HEK293 (cell line): ENCODE measurements around the gene MTHFSD.

Source experiments
- GLI4 ChIP-seq: fragments of 450-650 bp; formaldehyde crosslinking; IDR thresholded peaks from 2 replicates; pipeline ENCODE4 v1.5.1; 2016; ENCODE audit warnings: missing biosample characterization, missing genetic modification characterization
- HOXA7 ChIP-seq: sonication (generic); formaldehyde crosslinking; IDR thresholded peaks from 2 replicates; pipeline ENCODE4 v1.8.1; 2022; ENCODE audit warnings: missing genetic modification reagents, borderline replicate concordance
- KLF10 ChIP-seq: fragments of 450-650 bp; IDR thresholded peaks from 2 replicates; pipeline ENCODE4 v1.5.1; 2018; ENCODE audit warnings: missing biosample characterization, mild to moderate bottlenecking, missing genetic modification characterization
- PRDM1 ChIP-seq: fragments of 450-650 bp; formaldehyde crosslinking; IDR thresholded peaks from 2 replicates; pipeline ENCODE4; 2016; ENCODE audit warnings: missing biosample characterization, missing genetic modification characterization
- YY2 ChIP-seq: fragments of 450-650 bp; formaldehyde crosslinking; IDR thresholded peaks from 2 replicates; pipeline ENCODE4 v1.5.1; 2016; ENCODE audit warnings: missing biosample characterization, missing genetic modification characterization
- ZBTB17 ChIP-seq: fragments of 450-650 bp; formaldehyde crosslinking; IDR thresholded peaks from 2 replicates; pipeline ENCODE4 v1.5.1; 2016; ENCODE audit warnings: missing biosample characterization, missing genetic modification characterization
- ZNF112 ChIP-seq: fragments of 450-650 bp; formaldehyde crosslinking; IDR thresholded peaks from 2 replicates; pipeline ENCODE4 v1.5.0; 2017; ENCODE audit warnings: missing biosample characterization, missing genetic modification characterization
- ZNF132 ChIP-seq: fragments of 450-650 bp; formaldehyde crosslinking; IDR thresholded peaks from 2 replicates; pipeline ENCODE4 v1.5.1; 2017; ENCODE audit warnings: missing biosample characterization, missing genetic modification characterization, borderline replicate concordance
- ZNF133 ChIP-seq: fragments of 450-650 bp; formaldehyde crosslinking; IDR thresholded peaks from 2 replicates; pipeline ENCODE4 v1.5.1; 2016; ENCODE audit warnings: missing biosample characterization, missing genetic modification characterization
- ZNF169 ChIP-seq: fragments of 450-650 bp; formaldehyde crosslinking; IDR thresholded peaks from 2 replicates; pipeline ENCODE4 v1.5.1; 2016; ENCODE audit warnings: missing biosample characterization, missing genetic modification characterization
- ZNF19 ChIP-seq: fragments of 450-650 bp; formaldehyde crosslinking; IDR thresholded peaks from 2 replicates; pipeline ENCODE4; 2016; ENCODE audit warnings: missing biosample characterization, missing genetic modification characterization, low read depth
- ZNF24 ChIP-seq: fragments of 450-650 bp; formaldehyde crosslinking; IDR thresholded peaks from 2 replicates; pipeline ENCODE4 v1.5.1; 2016; ENCODE audit warnings: missing biosample characterization, missing genetic modification characterization
- ZNF341 ChIP-seq: fragments of 450-650 bp; formaldehyde crosslinking; IDR thresholded peaks from 2 replicates; pipeline ENCODE4; 2016; ENCODE audit warnings: low read depth, missing biosample characterization, missing genetic modification characterization
- ZNF555 ChIP-seq: fragments of 450-650 bp; formaldehyde crosslinking; conservative IDR thresholded peaks from 2 replicates; pipeline ENCODE4 v1.5.1; 2017; ENCODE audit warnings: missing biosample characterization, mild to moderate bottlenecking, missing genetic modification characterization, inconsistent platforms
- ZNF610 ChIP-seq: fragments of 450-650 bp; formaldehyde crosslinking; IDR thresholded peaks from 2 replicates; pipeline ENCODE4 v1.5.1; 2016; ENCODE audit warnings: missing biosample characterization, missing genetic modification characterization, borderline replicate concordance
- ZNF654 ChIP-seq: fragments of 450-650 bp; formaldehyde crosslinking; IDR thresholded peaks from 2 replicates; pipeline ENCODE4 v1.5.1; 2016; ENCODE audit warnings: low read depth, missing biosample characterization, missing genetic modification characterization
- ZNF792 ChIP-seq: fragments of 450-650 bp; formaldehyde crosslinking; IDR thresholded peaks from 2 replicates; pipeline ENCODE4 v1.5.1; 2016; ENCODE audit warnings: missing biosample characterization, missing genetic modification characterization
- TF ChIP-seq, protein P1 (sequence below): fragments of 450-650 bp; formaldehyde crosslinking; IDR thresholded peaks from 2 replicates; pipeline ENCODE4 v1.5.1; 2016; ENCODE audit warnings: missing biosample characterization, missing genetic modification characterization, borderline replicate concordance
- TF ChIP-seq, protein P2 (sequence below): fragments of 450-650 bp; formaldehyde crosslinking; conservative IDR thresholded peaks from 2 replicates; pipeline ENCODE4 v1.5.1; 2016; ENCODE audit warnings: low read depth, missing biosample characterization, missing genetic modification characterization
- TF ChIP-seq, protein P3 (sequence below): fragments of 450-650 bp; formaldehyde crosslinking; IDR thresholded peaks from 2 replicates; pipeline ENCODE4 v1.5.1; 2016; ENCODE audit warnings: missing biosample characterization, missing genetic modification characterization
- TF ChIP-seq, protein P4 (sequence below): fragments of 450-650 bp; formaldehyde crosslinking; IDR thresholded peaks from 2 replicates; pipeline ENCODE4 v1.5.1; 2017; ENCODE audit warnings: missing biosample characterization, missing genetic modification characterization
- TF ChIP-seq, protein P5 (sequence below): fragments of 450-650 bp; formaldehyde crosslinking; IDR thresholded peaks from 2 replicates; pipeline ENCODE4 v1.5.1; 2016; ENCODE audit warnings: missing biosample characterization, missing genetic modification characterization

The MTHFSD gene

DNA sequence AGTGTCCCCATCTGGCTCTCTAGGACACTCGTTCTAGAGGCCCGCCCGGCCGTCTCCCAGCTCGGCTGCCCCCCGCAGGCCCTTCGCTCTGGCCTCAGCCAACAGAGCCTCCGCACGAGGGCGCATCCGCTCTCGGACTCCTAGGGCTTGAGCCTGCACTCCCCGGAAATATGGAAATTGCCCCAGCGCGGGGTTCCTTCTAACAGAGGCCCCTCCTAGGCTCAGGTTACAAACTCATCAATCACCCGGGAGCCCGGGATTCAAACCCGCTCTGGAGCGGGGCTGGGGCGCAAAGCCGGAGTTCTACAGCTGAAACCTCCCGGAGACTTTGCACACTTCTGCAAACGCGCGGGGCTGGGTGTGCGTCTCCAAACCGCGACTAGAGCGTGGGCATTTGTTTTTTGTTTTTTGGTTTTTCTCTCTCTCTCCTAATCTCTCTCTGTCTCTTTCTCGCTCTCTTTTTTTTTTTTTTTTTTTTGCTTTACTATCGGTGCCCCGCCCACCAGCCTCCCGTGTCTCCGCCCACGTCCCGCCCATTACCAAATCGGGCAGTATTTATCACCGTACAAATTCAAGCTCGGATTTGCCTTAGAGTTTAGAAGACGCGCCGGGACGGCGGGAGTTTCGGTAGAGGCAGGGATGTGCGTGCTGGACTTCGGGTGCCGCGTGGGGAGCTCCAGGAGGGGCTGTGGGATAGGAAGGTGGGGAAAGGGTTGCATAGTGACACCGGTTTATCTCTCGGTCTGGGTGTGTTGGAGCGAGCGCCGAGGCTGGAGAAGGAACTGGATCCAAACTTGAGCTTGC is 20.9 kb upstream of the MTHFSD start (continued):
- TF ChIP-seq, protein P1, sequence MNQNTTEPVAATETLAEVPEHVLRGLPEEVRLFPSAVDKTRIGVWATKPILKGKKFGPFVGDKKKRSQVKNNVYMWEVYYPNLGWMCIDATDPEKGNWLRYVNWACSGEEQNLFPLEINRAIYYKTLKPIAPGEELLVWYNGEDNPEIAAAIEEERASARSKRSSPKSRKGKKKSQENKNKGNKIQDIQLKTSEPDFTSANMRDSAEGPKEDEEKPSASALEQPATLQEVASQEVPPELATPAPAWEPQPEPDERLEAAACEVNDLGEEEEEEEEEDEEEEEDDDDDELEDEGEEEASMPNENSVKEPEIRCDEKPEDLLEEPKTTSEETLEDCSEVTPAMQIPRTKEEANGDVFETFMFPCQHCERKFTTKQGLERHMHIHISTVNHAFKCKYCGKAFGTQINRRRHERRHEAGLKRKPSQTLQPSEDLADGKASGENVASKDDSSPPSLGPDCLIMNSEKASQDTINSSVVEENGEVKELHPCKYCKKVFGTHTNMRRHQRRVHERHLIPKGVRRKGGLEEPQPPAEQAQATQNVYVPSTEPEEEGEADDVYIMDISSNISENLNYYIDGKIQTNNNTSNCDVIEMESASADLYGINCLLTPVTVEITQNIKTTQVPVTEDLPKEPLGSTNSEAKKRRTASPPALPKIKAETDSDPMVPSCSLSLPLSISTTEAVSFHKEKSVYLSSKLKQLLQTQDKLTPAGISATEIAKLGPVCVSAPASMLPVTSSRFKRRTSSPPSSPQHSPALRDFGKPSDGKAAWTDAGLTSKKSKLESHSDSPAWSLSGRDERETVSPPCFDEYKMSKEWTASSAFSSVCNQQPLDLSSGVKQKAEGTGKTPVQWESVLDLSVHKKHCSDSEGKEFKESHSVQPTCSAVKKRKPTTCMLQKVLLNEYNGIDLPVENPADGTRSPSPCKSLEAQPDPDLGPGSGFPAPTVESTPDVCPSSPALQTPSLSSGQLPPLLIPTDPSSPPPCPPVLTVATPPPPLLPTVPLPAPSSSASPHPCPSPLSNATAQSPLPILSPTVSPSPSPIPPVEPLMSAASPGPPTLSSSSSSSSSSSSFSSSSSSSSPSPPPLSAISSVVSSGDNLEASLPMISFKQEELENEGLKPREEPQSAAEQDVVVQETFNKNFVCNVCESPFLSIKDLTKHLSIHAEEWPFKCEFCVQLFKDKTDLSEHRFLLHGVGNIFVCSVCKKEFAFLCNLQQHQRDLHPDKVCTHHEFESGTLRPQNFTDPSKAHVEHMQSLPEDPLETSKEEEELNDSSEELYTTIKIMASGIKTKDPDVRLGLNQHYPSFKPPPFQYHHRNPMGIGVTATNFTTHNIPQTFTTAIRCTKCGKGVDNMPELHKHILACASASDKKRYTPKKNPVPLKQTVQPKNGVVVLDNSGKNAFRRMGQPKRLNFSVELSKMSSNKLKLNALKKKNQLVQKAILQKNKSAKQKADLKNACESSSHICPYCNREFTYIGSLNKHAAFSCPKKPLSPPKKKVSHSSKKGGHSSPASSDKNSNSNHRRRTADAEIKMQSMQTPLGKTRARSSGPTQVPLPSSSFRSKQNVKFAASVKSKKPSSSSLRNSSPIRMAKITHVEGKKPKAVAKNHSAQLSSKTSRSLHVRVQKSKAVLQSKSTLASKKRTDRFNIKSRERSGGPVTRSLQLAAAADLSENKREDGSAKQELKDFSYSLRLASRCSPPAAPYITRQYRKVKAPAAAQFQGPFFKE (tag by site-specific recombination) = no peak
- TF ChIP-seq ZNF555 = no peak
- no peak for TF ChIP-seq ZNF610 (tag by site-specific recombination)
- TF ChIP-seq ZNF132 (tag by site-specific recombination) = no peak
- TF ChIP-seq, protein P2, sequence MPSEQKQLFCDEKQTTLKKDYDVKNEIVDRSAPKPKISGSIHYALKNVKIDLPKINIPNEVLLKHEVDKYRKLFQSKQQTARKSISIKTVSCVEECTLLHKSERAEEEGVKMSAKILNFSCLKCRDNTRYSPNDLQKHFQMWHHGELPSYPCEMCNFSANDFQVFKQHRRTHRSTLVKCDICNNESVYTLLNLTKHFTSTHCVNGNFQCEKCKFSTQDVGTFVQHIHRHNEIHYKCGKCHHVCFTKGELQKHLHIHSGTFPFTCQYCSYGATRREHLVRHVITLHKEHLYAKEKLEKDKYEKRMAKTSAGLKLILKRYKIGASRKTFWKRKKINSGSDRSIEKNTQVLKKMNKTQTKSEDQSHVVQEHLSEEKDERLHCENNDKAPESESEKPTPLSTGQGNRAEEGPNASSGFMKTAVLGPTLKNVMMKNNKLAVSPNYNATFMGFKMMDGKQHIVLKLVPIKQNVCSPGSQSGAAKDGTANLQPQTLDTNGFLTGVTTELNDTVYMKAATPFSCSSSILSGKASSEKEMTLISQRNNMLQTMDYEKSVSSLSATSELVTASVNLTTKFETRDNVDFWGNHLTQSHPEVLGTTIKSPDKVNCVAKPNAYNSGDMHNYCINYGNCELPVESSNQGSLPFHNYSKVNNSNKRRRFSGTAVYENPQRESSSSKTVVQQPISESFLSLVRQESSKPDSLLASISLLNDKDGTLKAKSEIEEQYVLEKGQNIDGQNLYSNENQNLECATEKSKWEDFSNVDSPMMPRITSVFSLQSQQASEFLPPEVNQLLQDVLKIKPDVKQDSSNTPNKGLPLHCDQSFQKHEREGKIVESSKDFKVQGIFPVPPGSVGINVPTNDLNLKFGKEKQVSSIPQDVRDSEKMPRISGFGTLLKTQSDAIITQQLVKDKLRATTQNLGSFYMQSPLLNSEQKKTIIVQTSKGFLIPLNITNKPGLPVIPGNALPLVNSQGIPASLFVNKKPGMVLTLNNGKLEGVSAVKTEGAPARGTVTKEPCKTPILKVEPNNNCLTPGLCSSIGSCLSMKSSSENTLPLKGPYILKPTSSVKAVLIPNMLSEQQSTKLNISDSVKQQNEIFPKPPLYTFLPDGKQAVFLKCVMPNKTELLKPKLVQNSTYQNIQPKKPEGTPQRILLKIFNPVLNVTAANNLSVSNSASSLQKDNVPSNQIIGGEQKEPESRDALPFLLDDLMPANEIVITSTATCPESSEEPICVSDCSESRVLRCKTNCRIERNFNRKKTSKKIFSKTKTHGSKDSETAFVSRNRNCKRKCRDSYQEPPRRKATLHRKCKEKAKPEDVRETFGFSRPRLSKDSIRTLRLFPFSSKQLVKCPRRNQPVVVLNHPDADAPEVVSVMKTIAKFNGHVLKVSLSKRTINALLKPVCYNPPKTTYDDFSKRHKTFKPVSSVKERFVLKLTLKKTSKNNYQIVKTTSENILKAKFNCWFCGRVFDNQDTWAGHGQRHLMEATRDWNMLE (tag by site-specific recombination) = no peak
- TF ChIP-seq ZNF792 = no peak
- TF ChIP-seq, protein P3, sequence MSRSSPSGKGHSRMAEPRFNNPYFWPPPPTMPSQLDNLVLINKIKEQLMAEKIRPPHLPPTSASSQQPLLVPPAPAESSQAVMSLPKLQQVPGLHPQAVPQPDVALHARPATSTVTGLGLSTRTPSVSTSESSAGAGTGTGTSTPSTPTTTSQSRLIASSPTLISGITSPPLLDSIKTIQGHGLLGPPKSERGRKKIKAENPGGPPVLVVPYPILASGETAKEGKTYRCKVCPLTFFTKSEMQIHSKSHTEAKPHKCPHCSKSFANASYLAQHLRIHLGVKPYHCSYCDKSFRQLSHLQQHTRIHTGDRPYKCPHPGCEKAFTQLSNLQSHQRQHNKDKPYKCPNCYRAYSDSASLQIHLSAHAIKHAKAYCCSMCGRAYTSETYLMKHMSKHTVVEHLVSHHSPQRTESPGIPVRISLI (tag by site-specific recombination) = peak; percentile 98
- peak; percentile 71 for TF ChIP-seq ZBTB17 (tag by site-specific recombination)
- 0 out of 2 replicates have a peak, but pooled peaks have one; percentile 23 for TF ChIP-seq KLF10 (tag by site-specific recombination)
- TF ChIP-seq, protein P4, sequence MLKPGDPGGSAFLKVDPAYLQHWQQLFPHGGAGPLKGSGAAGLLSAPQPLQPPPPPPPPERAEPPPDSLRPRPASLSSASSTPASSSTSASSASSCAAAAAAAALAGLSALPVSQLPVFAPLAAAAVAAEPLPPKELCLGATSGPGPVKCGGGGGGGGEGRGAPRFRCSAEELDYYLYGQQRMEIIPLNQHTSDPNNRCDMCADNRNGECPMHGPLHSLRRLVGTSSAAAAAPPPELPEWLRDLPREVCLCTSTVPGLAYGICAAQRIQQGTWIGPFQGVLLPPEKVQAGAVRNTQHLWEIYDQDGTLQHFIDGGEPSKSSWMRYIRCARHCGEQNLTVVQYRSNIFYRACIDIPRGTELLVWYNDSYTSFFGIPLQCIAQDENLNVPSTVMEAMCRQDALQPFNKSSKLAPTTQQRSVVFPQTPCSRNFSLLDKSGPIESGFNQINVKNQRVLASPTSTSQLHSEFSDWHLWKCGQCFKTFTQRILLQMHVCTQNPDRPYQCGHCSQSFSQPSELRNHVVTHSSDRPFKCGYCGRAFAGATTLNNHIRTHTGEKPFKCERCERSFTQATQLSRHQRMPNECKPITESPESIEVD (tag by site-specific recombination) = no peak
- TF ChIP-seq ZNF169 (tag by site-specific recombination) = no peak
- TF ChIP-seq ZNF654 (tag by site-specific recombination) = no peak
- no peak for TF ChIP-seq PRDM1 (tag by site-specific recombination)
- no peak for TF ChIP-seq YY2
- TF ChIP-seq ZNF133 (tag by site-specific recombination) = no peak
- no peak for TF ChIP-seq ZNF112 (tag by site-specific recombination)
- no peak for TF ChIP-seq ZNF19
- TF ChIP-seq ZNF24 (tag by site-specific recombination) = no peak
- TF ChIP-seq GLI4 = no peak
- TF ChIP-seq HOXA7 (CRISPR knock-in tag) = no peak
- TF ChIP-seq, protein P5, sequence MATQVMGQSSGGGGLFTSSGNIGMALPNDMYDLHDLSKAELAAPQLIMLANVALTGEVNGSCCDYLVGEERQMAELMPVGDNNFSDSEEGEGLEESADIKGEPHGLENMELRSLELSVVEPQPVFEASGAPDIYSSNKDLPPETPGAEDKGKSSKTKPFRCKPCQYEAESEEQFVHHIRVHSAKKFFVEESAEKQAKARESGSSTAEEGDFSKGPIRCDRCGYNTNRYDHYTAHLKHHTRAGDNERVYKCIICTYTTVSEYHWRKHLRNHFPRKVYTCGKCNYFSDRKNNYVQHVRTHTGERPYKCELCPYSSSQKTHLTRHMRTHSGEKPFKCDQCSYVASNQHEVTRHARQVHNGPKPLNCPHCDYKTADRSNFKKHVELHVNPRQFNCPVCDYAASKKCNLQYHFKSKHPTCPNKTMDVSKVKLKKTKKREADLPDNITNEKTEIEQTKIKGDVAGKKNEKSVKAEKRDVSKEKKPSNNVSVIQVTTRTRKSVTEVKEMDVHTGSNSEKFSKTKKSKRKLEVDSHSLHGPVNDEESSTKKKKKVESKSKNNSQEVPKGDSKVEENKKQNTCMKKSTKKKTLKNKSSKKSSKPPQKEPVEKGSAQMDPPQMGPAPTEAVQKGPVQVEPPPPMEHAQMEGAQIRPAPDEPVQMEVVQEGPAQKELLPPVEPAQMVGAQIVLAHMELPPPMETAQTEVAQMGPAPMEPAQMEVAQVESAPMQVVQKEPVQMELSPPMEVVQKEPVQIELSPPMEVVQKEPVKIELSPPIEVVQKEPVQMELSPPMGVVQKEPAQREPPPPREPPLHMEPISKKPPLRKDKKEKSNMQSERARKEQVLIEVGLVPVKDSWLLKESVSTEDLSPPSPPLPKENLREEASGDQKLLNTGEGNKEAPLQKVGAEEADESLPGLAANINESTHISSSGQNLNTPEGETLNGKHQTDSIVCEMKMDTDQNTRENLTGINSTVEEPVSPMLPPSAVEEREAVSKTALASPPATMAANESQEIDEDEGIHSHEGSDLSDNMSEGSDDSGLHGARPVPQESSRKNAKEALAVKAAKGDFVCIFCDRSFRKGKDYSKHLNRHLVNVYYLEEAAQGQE = peak; percentile 35; the same call in 1 of the 2 replicates
- TF ChIP-seq ZNF341 = no peak
